Activated naive CD4-positive, alpha-beta T cell treated with Interleukin-2 at 50 U/mL for 16 hours (primary cell): ENCODE results near the gene PRKAR2B.
"Not testable (repeated sequence)": the region's sequence is repeated elsewhere in the genome, so short reads cannot be mapped to it uniquely, and the experiment has no call there.

ENCODE experiments used
- DNase-seq: peaks from one replicate; pipeline ENCODE4 v3.0.0-alpha.2; 2020

PRKAR2B gene

DNA sequence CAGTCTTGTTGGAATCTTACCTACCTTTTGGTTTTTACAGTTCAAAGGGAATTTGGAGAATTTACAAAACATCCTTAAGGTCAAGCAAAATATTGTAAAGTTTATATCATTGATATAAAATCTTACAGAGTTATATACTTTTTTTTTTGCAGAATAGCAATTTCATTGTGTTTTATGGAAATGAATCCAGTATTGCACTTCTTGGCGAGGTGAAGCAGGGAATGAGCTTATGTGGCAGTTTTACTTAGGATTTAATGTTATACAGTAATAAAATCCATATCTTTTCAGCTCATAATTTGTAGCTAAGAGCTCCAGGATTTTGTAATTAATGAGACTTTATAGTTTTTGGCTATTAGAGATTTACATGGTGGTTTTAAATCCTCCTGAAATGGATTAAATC is 5.0 kb downstream of the PRKAR2B start:
- DNase-seq: no peak

DNA sequence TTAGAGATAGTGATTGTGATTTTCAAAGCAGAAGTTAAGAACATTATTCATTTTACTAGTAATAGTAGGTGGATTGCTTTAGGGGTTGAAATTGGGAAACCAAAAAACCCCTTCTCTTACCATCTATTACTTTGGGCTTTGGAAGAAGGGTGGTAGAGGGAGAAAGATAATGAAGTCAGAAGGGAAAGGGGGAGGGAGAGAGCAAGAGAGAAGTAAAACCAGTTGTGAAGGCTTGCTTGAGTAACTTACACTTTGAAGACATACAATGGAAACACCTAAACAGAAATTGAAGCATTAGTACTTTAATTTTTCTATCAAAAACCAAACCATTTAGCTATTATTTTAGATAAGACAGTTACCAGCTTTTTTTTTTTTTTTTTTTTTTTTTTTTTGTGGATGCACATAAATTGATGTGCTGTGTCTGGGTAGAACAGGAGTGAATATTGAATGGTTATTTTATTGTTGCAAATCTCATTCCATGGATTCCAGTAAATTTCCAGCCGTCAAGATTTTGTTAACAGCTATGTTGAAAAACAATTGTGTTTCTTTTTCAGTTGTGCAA is 5.5 kb downstream of the PRKAR2B start:
- DNase-seq: no peak

DNA sequence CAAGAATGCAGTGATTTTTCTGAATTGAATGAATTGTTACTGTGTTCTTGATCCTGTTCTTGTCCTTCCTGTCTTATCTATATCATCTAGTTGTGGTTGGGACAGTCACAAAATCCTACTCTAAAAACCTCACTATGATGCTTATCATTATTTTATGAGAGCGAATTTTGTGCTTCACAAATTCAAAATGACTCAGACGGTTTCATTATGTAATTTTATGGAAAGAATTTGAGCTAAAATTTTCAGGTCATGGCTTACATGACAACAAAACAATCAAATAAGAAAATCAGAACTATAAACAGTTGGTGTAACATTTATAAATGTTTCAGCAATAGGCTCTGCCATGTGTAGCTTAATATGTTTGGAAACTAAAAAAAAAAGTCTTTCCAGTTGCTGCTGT is 6.9 kb downstream of the PRKAR2B start:
- no peak for DNase-seq

DNA sequence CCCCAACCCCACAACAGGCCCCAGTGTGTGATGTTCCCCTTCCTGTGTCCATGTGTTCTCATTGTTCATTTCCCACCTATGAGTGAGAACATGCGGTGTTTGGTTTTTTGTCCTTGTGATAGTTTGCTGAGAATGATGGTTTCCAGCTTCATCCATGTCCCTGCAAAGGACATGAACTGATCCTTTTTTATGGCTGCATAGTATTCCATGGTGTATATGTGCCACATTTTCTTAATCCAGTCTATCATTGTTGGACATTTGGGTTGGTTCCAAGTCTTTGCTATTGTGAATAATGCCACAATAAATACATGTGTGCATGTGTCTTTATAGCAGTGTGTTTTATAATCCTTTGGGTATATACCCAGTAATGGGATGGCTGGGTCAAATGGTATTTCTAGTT is 10.5 kb downstream of the PRKAR2B start:
- DNase-seq: not testable (repeated sequence)

DNA sequence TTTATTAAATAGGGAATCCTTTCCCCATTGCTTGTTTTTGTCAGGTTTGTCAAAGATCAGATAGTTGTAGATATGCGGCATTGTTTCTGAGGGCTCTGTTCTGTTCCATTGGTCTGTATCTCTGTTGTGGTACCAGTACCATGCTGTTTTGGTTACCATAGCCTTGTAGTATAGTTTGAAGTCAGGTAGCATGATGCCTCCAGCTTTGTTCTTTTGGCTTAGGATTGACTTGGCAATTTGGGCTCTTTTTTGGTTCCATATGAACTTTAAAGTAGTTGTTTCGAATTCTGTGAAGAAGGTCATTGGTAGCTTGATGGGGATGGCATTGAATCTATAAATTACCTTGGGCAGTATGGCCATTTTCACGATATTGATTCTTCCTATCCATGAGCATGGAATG is 11.6 kb downstream of the PRKAR2B start:
- DNase-seq: not testable (repeated sequence)

DNA sequence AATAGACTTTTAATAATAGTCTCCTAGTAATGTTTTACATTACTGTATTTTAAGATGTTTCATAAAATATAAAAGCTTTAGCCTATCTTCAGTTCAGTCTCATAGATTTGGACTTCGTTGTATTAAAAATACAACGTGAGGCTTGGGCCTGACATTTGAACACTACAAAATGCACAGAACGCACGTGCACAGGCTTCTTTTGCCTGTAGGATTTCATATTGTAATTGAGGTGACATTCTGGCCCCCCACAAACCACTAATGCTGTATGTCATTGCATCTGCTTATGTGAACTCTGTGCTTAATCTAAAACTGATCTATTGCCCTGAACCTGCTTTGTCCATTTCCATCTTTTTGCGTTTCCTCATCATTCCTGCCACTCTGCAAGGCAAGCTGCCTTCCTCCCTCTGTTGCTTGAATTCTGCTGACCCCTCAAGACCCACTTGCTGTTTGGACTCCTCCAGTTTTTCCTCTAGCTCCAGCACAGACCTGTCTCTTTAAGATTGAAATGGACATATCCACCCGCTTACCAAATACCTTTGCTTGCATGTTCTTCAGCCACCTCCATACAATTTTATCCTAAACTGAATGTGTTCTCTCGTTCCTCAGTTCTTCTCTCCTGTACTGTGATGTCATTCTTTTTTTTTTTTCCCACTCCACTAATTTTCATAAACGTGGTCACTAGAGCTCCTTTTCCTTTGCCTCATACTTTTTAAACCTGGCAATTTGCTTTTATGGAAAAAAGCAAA is 12.4 kb downstream of the PRKAR2B start:
- no peak for DNase-seq

DNA sequence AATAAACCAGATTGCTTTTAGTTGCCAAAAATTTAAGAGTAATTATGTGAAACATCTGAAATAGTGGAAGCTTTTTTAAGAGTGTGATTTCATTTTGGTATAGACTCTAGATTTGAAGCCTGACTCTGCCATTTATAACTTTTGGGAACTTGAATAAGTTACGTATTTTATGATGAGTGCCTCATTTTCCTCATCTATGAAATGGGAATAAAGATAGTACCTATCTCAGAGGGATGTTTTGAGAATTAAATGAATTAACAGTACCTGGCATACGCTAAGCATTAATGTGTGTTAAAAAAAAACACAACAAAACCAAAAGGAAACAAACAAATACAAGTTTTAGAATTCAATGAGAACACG is 12.9 kb downstream of the PRKAR2B start:
- no peak for DNase-seq

DNA sequence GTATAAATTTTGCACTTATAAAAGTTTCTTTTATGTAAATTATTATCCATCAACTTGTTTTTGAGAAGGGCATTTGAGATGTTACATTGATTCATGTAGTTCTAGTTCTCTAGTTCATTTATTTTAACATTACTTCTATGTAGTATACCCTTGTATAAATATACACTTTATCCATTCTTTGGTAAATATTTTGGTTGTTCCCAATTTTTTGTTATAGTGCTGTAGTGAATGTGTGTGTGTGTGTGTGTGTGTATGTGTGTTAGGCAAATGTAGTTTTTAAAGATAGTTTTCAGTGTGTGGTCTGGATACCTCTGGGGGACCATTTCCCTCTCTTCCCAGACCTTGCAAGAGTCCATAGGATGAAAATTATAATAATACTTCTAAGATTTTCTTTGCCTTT is 15.0 kb downstream of the PRKAR2B start:
- DNase-seq: no peak

DNA sequence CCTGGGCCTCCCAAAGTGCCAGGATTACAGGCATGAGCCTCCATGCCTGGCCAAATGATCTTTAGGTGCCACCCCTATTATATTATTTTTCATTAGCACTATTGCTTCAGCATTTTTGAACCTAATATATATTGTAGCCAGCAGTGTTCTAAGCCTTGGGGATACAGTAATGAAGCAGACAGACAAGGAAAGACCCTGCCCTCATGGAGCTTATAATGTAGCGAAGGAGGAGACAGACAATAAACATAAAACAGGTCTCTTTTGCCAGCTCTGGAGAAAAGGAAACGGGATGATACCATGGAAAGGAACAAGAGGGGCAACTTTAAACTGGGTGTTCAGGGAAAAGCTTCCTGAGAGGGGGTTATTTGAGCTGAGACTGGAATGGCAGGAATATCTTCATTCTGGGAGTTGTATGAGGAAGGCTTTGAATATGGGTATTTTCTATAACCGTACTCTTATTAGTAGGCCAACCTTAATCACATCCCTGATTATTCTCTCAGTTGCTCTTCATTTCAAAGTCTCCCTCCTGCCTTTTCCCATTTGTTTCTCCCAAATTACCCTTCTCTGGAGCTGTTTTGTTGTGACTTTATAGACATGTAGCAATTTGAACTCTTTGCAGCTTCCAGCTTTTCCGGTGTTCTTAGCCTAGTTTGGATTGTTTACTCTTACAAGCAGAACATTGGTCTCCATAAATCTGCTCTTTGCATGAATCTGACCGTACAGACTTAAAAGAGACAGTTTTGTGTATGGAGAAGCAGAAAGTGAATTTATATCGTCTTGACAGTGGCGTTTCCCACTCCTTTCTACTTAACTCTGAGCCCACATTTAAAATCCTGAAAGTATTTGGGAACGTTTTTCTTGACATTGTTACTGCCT is 19.0 kb downstream of the PRKAR2B start:
- no peak for DNase-seq

DNA sequence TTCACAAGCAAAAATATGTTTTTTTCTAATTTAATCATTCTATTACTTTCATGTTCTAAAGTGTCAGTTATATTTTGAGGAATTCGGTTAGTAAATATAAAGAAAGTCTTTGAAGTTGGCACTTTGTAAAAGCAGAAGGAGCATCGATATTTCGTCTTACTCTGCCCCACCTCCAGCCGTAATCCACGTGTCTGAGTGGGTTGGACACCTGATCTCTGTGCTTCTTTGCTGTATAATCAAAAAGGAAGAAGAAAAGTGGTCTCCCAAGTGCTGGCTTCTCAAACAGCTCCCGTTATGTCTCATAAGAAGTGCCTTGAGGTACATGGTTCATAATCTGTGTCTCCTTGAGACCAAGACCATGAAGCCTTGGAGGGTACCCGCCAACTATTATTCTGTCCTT is 19.8 kb downstream of the PRKAR2B start:
- DNase-seq: no peak

DNA sequence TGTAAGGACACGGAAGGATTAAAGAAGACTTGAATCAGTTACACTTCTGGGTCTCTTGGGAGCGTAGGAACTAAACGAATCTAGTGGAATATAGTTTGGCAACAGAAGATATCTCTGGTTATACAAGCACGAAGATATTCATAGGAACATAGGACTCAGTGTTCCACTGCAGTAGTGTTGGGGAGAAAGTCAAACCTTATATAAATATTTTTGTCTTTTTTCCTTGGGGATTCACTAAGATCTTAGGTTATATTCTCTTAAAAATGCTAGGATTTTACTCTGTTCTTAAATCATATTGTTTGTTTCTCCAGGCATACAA is 21.4 kb downstream of the PRKAR2B start:
- DNase-seq: no peak

DNA sequence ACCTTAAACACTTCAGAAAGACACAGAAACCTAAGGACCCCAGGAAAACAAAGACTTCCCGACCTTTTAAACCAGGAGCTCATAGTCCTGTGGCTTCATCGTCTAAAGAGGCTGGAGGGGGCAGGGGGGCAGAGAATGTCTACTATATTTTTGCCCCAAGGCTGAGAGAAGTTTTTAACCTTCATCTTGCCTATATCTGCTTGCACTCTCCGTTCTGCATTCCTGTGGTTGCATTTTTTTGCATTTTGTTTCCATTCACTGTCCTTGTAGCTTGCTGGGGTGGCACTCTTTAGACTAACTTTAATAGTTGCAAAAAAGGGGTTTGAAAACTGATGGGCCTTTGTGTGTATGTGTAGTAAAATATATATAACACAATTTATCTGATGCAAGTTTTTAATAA is 23.7 kb downstream of the PRKAR2B start:
- no peak for DNase-seq

DNA sequence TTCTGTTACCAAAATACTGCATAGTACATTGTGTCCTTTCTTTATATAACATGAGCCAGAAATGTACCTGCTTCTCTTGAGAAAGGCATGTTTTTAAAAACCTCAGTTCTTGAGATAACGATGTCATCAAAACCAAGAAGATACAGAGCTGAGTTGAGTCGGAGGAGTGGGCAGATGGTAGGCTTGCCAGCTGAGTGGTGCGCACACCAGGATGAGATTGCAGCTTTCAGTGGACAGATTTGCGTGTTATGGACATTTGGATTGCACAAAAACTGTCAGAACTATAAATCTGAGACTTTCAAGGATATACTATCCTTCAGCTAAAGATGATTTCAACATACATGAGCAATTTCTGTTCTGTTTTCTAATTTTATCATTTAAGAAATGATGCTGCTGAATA is 25.0 kb downstream of the PRKAR2B start:
- no peak for DNase-seq

DNA sequence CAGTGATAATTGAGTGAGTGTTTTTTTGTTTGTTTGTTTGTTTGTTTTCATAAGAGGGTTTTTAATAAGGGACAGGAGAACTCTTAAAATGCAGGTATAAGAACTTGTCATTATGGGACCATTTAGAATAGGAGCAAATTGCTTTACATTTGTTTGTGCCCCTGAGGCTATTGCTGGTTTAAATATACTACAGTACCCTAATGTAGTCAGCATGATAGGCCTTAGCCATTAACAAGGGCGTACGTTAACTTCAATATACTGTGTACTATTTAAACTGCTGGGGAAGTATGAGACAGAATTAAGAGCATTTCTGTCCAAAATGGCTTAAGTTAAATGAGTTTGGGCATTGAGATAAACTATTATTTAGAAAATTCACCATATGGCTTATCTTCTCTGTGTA is 26.2 kb downstream of the PRKAR2B start:
- DNase-seq: no peak

DNA sequence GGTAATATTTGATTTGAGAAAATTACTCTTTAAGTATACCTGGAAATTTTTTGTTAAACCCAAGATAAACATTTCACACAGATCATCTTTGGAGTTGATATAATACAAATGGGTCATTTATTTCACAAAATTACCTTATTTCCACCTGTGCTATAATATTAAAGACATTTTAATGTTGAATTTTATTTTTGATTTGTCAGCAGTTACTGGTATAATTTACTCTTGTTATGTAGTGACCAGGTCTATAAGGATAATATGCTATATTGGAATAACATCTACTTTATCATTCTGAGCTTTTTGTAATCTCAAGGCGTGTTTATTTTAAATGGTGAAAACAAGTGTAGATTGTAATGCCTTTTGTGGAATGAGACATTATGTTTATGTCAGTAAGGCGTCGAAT is 26.6 kb downstream of the PRKAR2B start:
- no peak for DNase-seq

DNA sequence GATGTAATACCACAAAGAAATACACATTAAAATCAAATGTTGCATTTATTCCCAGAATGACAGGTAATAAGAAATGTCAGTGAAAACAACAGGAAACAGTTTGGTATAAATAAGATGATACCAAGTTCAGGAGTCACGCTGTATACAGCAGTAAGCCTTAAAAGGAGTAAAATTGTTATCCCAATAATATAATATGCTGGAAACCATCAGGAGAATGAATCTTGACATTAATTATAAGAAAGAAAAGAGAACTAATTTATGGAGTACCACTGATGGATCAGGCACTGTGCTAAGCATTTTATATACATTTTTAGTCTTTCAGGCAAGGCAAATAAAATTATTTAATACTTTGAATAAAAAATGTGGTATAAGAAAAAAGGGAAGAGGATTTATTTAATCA is 27.6 kb downstream of the PRKAR2B start:
- DNase-seq: no peak

DNA sequence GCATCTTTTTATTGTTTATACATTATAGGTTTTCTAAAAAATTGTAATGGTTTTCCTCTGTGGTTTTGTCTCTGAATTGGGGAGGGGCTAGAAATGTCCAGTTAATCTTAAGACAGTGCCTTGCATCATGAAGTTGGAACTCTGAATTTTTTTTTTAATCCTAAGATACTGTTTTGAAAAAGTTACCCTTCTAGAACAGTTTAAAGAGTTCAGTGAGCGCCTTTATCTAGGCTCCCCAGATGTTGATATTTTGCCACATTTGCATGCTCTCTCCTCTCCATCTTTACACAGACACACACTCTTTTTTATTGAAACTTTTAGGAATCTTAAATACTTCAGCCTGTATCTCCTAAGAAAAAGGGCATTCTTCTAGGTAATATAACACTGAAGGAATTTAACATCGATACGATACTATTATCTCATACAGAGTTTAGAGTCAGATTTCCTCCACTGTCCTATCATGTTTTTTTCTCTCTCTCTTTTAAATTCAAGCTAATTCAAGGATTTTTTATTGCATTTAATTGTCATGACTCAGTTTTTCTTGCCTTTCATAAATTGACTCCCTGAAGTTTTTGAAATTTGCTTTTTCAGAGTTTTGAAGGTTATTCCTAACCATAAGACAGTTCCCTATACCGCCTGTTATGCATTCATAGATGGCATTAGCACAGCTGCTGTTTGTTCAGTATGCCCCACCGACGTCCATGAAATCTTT is 31.5 kb downstream of the PRKAR2B start:
- DNase-seq: no peak

DNA sequence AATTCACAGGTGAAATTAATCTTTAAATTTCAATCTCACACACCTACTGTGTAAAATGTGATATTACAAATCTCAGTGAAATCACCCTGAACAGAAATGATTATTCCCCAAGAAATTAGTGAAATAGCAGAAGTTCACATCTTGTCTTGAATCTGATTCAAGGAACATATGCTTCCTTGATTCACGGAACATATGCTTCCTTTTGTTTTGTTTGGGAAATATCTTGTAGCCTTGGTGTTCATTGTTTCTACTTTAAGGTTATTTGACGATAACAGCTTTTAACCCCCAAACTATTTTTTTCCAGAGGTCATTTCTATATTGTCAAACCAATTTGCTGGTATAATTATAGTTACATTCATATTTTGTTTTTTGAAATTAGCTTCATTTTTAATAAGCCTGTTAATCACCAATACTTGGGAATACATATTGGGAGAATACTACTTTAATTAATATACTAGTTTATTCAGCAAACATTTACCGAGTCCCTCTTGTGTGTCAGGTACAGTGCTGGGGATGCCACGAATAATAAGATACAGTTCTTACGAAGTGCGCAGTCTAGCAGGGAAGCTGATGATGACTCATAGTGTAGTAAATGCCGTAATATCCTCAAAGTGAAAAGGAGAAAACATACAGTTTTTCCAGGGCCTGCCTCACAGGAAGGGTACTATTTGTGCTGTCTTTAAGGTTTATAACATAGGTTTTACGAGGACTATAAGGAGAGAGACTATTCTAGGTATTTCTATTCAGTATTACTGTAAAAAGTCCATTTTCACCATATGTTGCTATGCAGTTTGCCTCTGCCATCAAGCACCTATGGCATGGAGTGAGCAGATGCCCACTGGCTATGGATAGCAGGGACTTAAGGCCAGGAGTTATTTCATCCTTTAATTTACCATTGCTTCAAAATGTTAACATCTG is 32.5 kb downstream of the PRKAR2B start:
- DNase-seq: no peak

DNA sequence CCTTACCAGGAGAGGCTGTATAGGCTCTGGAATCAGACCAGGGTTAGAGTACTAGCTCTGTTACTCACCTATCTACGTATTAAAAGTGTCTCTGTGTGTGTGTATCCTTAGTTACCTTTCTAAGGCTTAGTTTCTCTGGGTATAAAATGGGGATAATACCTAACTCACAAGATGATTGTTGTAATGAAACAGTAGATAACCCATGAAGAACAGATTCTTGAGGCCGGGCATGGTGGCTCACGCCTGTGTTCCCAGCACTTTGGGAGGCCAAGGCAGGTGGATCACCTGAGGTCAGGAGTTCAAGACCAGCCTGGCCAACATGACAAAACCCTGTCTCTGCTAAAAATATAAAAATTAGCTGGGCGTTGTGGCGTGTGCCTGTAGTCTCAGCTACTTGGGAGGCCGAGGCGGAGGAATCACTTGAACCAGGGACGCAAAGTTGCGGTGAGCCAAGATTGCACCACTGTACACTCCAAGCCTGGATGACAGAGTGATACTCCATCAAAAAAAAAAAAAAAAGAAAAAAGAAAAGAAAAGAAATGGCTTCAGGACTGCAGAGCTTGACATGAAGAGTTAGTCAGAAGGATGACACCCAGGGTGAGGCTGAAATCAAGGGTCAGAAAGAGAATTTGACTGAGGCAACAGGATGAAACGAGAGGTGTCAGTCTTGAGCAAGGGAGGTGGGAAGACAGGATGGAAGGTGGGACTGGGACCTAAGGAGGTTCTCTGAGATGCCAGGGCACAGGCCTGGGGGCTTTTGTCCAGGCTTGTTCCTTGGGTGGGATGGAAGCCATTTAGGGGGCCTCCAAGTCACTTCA is 33.4 kb downstream of the PRKAR2B start:
- no peak for DNase-seq

DNA sequence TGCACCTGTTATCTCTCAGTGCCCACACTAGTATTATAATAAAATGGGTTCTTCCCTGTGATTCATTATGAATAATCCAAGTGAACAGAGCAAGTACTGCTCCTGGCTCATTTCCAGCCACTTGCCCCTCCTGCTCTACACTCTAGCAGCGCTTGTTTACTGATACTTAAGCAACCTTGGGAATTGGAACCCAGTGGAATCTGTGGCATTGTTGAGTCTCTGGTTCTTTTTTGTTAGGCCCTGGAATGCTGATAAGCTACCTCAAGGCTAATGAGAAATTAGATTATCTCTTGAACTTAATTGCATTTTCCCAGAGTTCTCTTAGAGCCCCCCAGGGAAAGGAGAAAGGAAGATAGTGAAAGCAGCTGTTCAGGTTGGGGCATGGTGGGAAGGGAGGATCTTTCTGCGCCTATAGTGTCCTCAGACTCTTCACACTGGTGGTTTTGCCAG is 34.0 kb downstream of the PRKAR2B start:
- no peak for DNase-seq

DNA sequence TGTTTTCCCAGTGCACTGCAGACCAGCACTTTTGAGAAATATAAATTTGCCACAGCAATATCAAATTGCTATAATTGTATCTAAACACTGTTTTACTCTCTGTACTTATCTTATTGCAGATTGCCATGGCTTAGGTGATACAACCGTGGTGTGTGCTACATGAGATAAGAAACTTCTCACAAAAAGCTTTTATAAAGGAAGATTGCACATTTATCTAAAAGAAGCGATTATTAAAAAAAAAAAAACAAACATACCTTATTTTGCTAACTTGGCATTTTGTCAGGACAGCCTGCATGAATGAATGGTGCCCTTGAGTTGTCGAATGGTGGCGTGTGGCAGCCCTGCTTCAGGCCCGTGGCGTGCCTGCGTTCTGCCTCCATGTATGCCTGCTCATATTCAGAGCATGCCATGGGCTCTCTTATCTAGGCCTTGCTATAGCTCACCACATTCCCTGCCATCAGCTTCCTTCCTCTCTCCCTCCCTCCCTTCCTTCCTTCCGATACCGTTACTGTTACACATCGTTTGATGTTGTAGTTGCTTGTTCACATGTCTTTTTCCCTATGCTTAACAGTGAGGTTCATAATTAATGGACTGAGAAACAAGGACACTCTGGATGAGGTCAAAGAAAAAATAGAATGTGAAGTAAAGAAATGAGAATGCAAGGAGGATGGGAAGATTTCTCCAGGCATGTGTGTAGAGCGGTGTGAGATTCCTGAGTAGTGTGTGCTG is 34.9 kb downstream of the PRKAR2B start:
- no peak for DNase-seq
